Lung (tissue), 12 donors: ENCODE results near the gene PTPRJ. TPM values are rescaled to one million over a fixed set of nuclear protein-coding genes. Genes with fewer than 3 reads are reported as not detected.
"Not testable (repeated sequence)": the region's sequence is repeated elsewhere in the genome, so short reads cannot be mapped to it uniquely, and the experiment has no call there.

Source experiments
- ATAC-seq: fragments of 200-7000 bp; cut with Tn5 transposase; one replicate; pipeline ENCODE4 v1.9.1; 2020; ENCODE audit warnings: moderate number of reproducible peaks; ENCODE audit not compliant: insufficient read depth, low FRiP score
- DNase-seq, 3 donors: peaks; one replicate each; pipeline ENCODE4 v3.0.0-alpha.2; 2013 to 2017
- H3K27ac ChIP-seq, 2 donors: one replicate each; pipeline ENCODE4 v1.5.1; 2013; ENCODE audit warnings: mild to moderate bottlenecking in 2 of 2, moderate library complexity in 2 of 2, control low read depth in 1 of 2, inconsistent platforms in 1 of 2, low read depth in 1 of 2, low read length in 1 of 2
- H3K27me3 ChIP-seq, 3 donors: one replicate each; pipeline ENCODE4 v1.5.1; 2013; ENCODE audit warnings: low read length in 2 of 3; ENCODE audit not compliant: control insufficient read depth in 3 of 3, insufficient read depth in 3 of 3
- H3K36me3 ChIP-seq, 4 donors: one replicate each; pipeline ENCODE4 v1.5.1; 2013; ENCODE audit warnings: low read length in 4 of 4, mild to moderate bottlenecking in 1 of 4, moderate library complexity in 1 of 4; ENCODE audit not compliant: control insufficient read depth in 4 of 4, insufficient read depth in 4 of 4
- H3K4me1 ChIP-seq, 5 donors: one replicate each; pipeline ENCODE4 v1.5.1; 2013; ENCODE audit warnings: low read length in 5 of 5, mild to moderate bottlenecking in 2 of 5, moderate library complexity in 1 of 5; ENCODE audit not compliant: control insufficient read depth in 5 of 5, insufficient read depth in 5 of 5
- H3K4me3 ChIP-seq: one replicate; pipeline ENCODE4 v1.5.1; 2013; ENCODE audit warnings: mild to moderate bottlenecking, control low read depth, moderate library complexity
- H3K9ac ChIP-seq, 2 donors: one replicate each; pipeline ENCODE4 v1.5.1; 2013; ENCODE audit warnings: low read length in 2 of 2, control low read depth in 1 of 2; ENCODE audit not compliant: insufficient read depth in 1 of 2
- H3K9me3 ChIP-seq, 4 donors: one replicate each; pipeline ENCODE4 v1.5.1; 2013; ENCODE audit warnings: low read length in 3 of 4, mild to moderate bottlenecking in 1 of 4, moderate library complexity in 1 of 4; ENCODE audit not compliant: control insufficient read depth in 4 of 4, insufficient read depth in 3 of 4
- WGBS, 2 donors: extraction: QIAGEN DNeasy Blood & Tissue Kit; methylation state at CpG; one replicate each; pipeline ENCODE4 v1.1.7; 2013; 5-methylcytosine and 5-hydroxymethylcytosine counted together
- polyA plus RNA-seq, 2 donors: library from polyadenylated mRNA; stranded (reverse); fragments of 200-250 nt; gene quantifications; one replicate each; pipeline ENCODE4 v1.2.1, GENCODE V29; 2013
- total RNA-seq, 2 donors: library from RNA; depleted of rRNA in 1 of 2; stranded (reverse); fragments of >200 nt in 1 of 2; gene quantifications; one replicate each; pipeline ENCODE4 v1.2.1, GENCODE V29; 2014 to 2021
- TF ChIP-seq, protein P1 (sequence below): IDR thresholded peaks from 2 replicates; pipeline ENCODE4 v1.5.1; 2012; ENCODE audit warnings: mild to moderate bottlenecking; ENCODE audit errors: control extremely low read depth, extremely low read depth
- donor health status: control.
- donor health status: control.
- donor health status: Bipolar disorder and iron deficiency.
- donor health status: healthy.
- donor health status: DM: yes; HTN: yes; CAD: no.

Gene PTPRJ
- total and polyA plus RNA-seq, 4 donors = 3.9 to 51.4 (median 32.0) TPM

DNA sequence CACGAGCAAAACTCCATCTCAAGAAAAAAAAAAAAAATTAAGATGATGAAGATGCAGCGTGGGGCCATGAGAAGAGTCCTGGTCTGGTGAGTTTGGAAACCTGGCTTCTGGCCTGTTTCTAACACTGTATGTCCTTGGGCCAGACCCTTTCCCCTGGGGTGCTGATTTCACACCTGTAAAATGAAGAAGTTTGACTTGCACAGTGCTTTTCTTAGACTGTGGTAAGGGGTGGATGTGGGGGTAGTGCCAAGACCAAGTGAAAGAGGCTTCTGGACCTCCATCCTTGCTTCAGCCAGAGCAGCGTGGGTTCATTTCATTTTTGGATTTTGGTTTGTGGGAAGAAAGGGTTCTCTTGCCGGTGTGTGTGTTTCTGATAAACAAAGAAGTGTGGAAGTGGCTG is 42.1 kb downstream of the PTPRJ start:
- peaks cover 0 to 21% (median 9%) of the 10 kb centered on the region in 5 donors for H3K4me1 ChIP-seq
- H3K4me3 ChIP-seq = no peak overlapping the region
- ATAC-seq = no peak
- H3K9ac ChIP-seq = no peak overlapping the region
- WGBS, 2 donors = 54 to 81% methylated on average over 4 of the region's 4 CpGs
- TF ChIP-seq, protein P1, sequence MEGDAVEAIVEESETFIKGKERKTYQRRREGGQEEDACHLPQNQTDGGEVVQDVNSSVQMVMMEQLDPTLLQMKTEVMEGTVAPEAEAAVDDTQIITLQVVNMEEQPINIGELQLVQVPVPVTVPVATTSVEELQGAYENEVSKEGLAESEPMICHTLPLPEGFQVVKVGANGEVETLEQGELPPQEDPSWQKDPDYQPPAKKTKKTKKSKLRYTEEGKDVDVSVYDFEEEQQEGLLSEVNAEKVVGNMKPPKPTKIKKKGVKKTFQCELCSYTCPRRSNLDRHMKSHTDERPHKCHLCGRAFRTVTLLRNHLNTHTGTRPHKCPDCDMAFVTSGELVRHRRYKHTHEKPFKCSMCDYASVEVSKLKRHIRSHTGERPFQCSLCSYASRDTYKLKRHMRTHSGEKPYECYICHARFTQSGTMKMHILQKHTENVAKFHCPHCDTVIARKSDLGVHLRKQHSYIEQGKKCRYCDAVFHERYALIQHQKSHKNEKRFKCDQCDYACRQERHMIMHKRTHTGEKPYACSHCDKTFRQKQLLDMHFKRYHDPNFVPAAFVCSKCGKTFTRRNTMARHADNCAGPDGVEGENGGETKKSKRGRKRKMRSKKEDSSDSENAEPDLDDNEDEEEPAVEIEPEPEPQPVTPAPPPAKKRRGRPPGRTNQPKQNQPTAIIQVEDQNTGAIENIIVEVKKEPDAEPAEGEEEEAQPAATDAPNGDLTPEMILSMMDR = no peak
- no peak for DNase-seq
- no peaks in the 10 kb centered on the region for H3K36me3 ChIP-seq
- H3K27ac ChIP-seq = no peak overlapping the region
- no peaks in the 10 kb centered on the region for H3K27me3 ChIP-seq
- no peaks in the 10 kb centered on the region for H3K9me3 ChIP-seq

DNA sequence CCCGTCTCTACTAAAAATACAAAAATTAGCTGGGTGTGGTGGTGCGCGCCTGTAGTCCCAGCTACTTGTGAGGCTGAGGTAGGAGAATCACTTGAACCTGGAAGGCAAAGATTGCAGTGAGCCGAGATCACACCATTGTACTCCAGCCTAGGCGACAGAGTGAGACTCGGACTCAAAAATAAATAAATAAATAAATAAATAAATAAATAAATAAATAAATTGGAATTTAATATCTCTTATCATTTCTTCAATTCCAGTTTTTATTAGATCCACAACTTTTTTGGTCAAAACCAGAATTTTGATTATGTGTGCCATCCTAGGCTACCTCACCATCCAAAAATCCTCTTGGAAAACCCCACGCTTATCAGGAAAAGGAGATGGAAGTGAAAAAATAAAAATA is 43.2 kb downstream of the PTPRJ start:
- not testable (repeated sequence) for H3K36me3 ChIP-seq, ATAC-seq, H3K4me3 ChIP-seq, H3K4me1 ChIP-seq, H3K9ac ChIP-seq, H3K9me3 ChIP-seq, DNase-seq, H3K27ac ChIP-seq, H3K27me3 ChIP-seq
- 88 to 100% methylated on average over 7 of the region's 7 CpGs for WGBS, 2 donors

DNA sequence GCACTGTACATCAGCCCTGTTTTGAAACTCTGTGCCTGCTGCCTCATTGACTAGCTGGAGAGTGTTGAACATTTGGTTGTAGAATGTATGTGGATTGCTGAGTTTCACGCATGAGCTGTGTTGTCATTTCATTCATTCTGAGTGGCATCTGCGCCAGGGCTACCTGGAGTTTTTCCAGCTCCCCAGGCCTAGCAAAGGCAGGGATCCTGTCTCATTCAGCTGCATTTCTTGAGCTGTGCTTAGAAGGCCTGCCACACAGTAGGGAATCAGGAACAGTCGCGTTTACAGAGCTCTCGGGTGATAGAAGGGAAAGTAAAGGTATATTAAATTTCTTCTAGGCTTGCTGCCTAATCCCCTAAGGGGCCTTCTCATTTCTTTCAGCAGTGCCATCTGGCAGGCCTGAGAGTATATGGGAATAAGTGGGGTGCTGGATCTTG is 44.3 kb downstream of the PTPRJ start:
- Histone ChIP-seq H3K4me1 (peaks cover 0 to 7% (median 0%) of the 10 kb centered on the region in 5 donors), H3K9ac (no peak overlapping the region), H3K27ac (no peak overlapping the region), H3K36me3 (no peaks in the 10 kb centered on the region), H3K27me3 (no peaks in the 10 kb centered on the region), H3K9me3 (no peaks in the 10 kb centered on the region), H3K4me3 (no peak overlapping the region)
- DNase-seq (no peak), ATAC-seq (no peak)
- 87 to 93% methylated on average over 5 of the region's 5 CpGs for WGBS, 2 donors
- TF ChIP-seq, protein P1 = no peak

DNA sequence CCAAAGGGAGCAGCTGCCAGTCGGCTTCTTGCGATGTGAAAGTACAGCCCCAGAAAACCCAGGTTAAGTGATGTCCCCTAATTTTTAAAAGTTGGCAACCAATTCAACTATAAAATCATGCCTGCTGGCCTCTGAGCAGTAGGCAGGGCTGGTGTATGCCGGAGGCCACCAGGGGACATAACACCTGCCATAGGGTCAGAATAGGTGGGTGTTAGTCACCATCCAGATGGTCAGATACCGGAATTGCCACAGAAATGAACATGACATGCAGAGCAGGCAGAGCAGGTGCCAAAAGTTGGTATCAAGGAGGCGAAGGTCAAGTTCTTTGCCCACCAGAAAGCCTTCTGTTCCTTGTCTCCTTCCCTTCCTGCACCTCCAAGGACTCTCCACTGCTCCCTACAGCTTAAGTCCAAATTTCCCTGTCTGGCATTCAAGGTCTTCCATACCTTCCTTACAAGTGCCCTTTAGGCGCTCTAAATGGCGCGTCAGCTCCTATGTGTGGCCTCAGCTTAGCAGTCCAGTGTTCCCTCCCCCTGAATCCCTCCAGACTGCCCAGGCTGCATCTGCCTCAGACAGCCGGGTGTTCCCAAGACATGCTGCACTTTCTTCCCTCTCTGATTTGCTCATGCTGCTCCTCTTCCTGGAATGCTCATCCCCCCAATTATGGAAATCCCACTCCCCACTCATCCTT is 45.1 kb downstream of the PTPRJ start:
- H3K27ac ChIP-seq = no peak overlapping the region
- DNase-seq = no peak
- 93 to 94% methylated on average over 9 of the region's 9 CpGs for WGBS, 2 donors

More for the DNA sequence above, 45.1 kb downstream of the PTPRJ start:
- Histone ChIP-seq H3K27me3 (no peaks in the 10 kb centered on the region), H3K9me3 (no peaks in the 10 kb centered on the region), H3K4me1 (peaks cover 0 to 9% (median 0%) of the 10 kb centered on the region in 5 donors), H3K9ac (no peak overlapping the region), H3K4me3 (no peak overlapping the region), H3K36me3 (no peaks in the 10 kb centered on the region)
- TF ChIP-seq, protein P1 = no peak
- ATAC-seq = no peak
